Activated CD4-positive, alpha-beta T cell treated with anti-CD3 and anti-CD28 coated beads, Interleukin-2, amount 10 ng/mL, durations not matched to agents 7 days and 5 days (primary cell): ENCODE results near the gene VAV2. TPM values are rescaled to one million over a fixed set of nuclear protein-coding genes. Genes with fewer than 3 reads are reported as not detected.

ENCODE experiments used
- CTCF ChIA-PET: fragments of 350-600 bp; sonication (Branson Sonifier 250); formaldehyde crosslinking; loops from one replicate; lab custom pipeline; 2021; ENCODE audit warnings: antibody characterized with exemption; lab: Charles Lee
- POLR2A ChIA-PET: fragments of 350-600 bp; sonication (Branson Sonifier 250); formaldehyde crosslinking; loops from one replicate; lab custom pipeline; 2021; ENCODE audit warnings: antibody characterized with exemption; lab: Charles Lee
- DNase-seq: peaks from one replicate; pipeline ENCODE4 v3.0.0-alpha.2; 2020
- H3K27ac Mint-ChIP-seq: one replicate; pipeline ENCODE4 v1.8.0; 2021; ENCODE audit warnings: mild to moderate bottlenecking, moderate library complexity, mixed read lengths
- H3K27me3 Mint-ChIP-seq: one replicate; pipeline ENCODE4 v1.8.0; 2021; ENCODE audit warnings: mixed read lengths
- H3K36me3 Mint-ChIP-seq: one replicate; pipeline ENCODE4 v1.8.0; 2021; ENCODE audit warnings: low read depth, mixed read lengths
- H3K4me1 Mint-ChIP-seq: one replicate; pipeline ENCODE4 v1.8.0; 2021; ENCODE audit warnings: mixed read lengths
- H3K4me3 Mint-ChIP-seq: one replicate; pipeline ENCODE4 v1.8.0; 2021; ENCODE audit warnings: mild to moderate bottlenecking, moderate library complexity, mixed read lengths
- H3K9me3 Mint-ChIP-seq: one replicate; pipeline ENCODE4 v1.8.0; 2021; ENCODE audit warnings: mixed read lengths
- total RNA-seq, 2 experiments: library from RNA; stranded (reverse); gene quantifications; one replicate each; pipeline ENCODE4 v1.2.3, GENCODE V29; 2021

Gene VAV2
- total RNA-seq, 2 experiments from 2014 or later, result 6.2 TPM

- Mint-ChIP-seq H3K36me3 (no peaks in the 10 kb centered on the region), H3K4me1 (no peaks in the 10 kb centered on the region)
- POLR2A ChIA-PET, result no interaction called here
Measured at GRCh38 chr9:133717113-133718031, 274.8 kb downstream of the VAV2 start.

GRCh38 chr9:133716564-133717112, 275.5 kb downstream of the VAV2 start:
- Mint-ChIP-seq H3K4me1 (no peaks in the 10 kb centered on the region), H3K9me3 (no peaks in the 10 kb centered on the region), H3K27me3 (peaks cover 5% of the 10 kb centered on the region), H3K27ac (no peak overlapping the region), H3K4me3 (no peak overlapping the region), H3K36me3 (no peaks in the 10 kb centered on the region)
- DNase-seq, result no peak
- CTCF ChIA-PET, result no interaction called here
- POLR2A ChIA-PET, result no interaction called here

More at GRCh38 chr9:133717113-133718031, 274.8 kb downstream of the VAV2 start:
- CTCF ChIA-PET, result interaction anchor here (1.4 kb wide), 1 partner anchor 10 kb away, joined by 5 read pairs; no protein-coding TSS in a partner anchor
- no peak overlapping the region for H3K4me3 Mint-ChIP-seq
- H3K9me3 Mint-ChIP-seq, result no peaks in the 10 kb centered on the region
- peaks cover 10% of the 10 kb centered on the region for H3K27me3 Mint-ChIP-seq
- no peak for DNase-seq
- no peak overlapping the region for H3K27ac Mint-ChIP-seq

GRCh38 chr9:133715866-133716563, 276.1 kb downstream of the VAV2 start:
- Mint-ChIP-seq H3K27me3 (no peaks in the 10 kb centered on the region), H3K27ac (no peak overlapping the region), H3K36me3 (no peaks in the 10 kb centered on the region), H3K4me1 (no peaks in the 10 kb centered on the region), H3K4me3 (no peak overlapping the region), H3K9me3 (no peaks in the 10 kb centered on the region)
- POLR2A ChIA-PET, result no interaction called here
- peak; percentile 35 for DNase-seq
- CTCF ChIA-PET, result no interaction called here

GRCh38 chr9:133715295-133715865, 276.7 kb downstream of the VAV2 start:
- no peaks in the 10 kb centered on the region for H3K36me3 Mint-ChIP-seq
- H3K4me3 Mint-ChIP-seq, result no peak overlapping the region
- no peak overlapping the region for H3K27ac Mint-ChIP-seq
- H3K27me3 Mint-ChIP-seq, result no peaks in the 10 kb centered on the region
- no peak for DNase-seq
- CTCF ChIA-PET, result no interaction called here
- no peaks in the 10 kb centered on the region for H3K4me1 Mint-ChIP-seq
- POLR2A ChIA-PET, result no interaction called here
- H3K9me3 Mint-ChIP-seq, result no peaks in the 10 kb centered on the region

- ChIA-PET CTCF (interaction anchor here (0.8 to 1.3 kb wide), 2 partner anchors 8 to 12 kb away, joined by 3 read pairs; no protein-coding TSS in a partner anchor), POLR2A (no interaction called here)
- Mint-ChIP-seq H3K9me3 (no peaks in the 10 kb centered on the region), H3K36me3 (no peaks in the 10 kb centered on the region), H3K27me3 (no peaks in the 10 kb centered on the region), H3K4me1 (peaks cover 1% of the 10 kb centered on the region), H3K4me3 (no peak overlapping the region), H3K27ac (no peak overlapping the region)
- DNase-seq, result no peak
Measured at GRCh38 chr9:133714606-133715294, 277.4 kb downstream of the VAV2 start.

- no peaks in the 10 kb centered on the region for H3K9me3 Mint-ChIP-seq
- H3K4me3 Mint-ChIP-seq, result no peak overlapping the region
- no peaks in the 10 kb centered on the region for H3K27me3 Mint-ChIP-seq
- no peak overlapping the region for H3K27ac Mint-ChIP-seq
- H3K4me1 Mint-ChIP-seq, result peaks cover 8% of the 10 kb centered on the region
- no peaks in the 10 kb centered on the region for H3K36me3 Mint-ChIP-seq
- DNase-seq, result no peak
- ChIA-PET CTCF (interaction anchor here (0.8 to 1.3 kb wide), 2 partner anchors 9 to 13 kb away, joined by 3 read pairs; no protein-coding TSS in a partner anchor), POLR2A (no interaction called here)
Measured at GRCh38 chr9:133713960-133714495, 278.1 kb downstream of the VAV2 start.

- peaks cover 8% of the 10 kb centered on the region for H3K4me1 Mint-ChIP-seq
- H3K4me3 Mint-ChIP-seq, result no peak overlapping the region
- H3K27ac Mint-ChIP-seq, result no peak overlapping the region
- no peaks in the 10 kb centered on the region for H3K9me3 Mint-ChIP-seq
- no peaks in the 10 kb centered on the region for H3K36me3 Mint-ChIP-seq
- no peaks in the 10 kb centered on the region for H3K27me3 Mint-ChIP-seq
- DNase-seq, result no peak
- CTCF ChIA-PET, result no interaction called here
- POLR2A ChIA-PET, result no interaction called here
Measured at GRCh38 chr9:133713150-133713959, 278.8 kb downstream of the VAV2 start.

- no peak for DNase-seq
- Mint-ChIP-seq H3K4me3 (no peak overlapping the region), H3K27ac (no peak overlapping the region), H3K4me1 (peaks cover 8% of the 10 kb centered on the region), H3K9me3 (no peaks in the 10 kb centered on the region), H3K27me3 (no peaks in the 10 kb centered on the region), H3K36me3 (no peaks in the 10 kb centered on the region)
- CTCF ChIA-PET, result no interaction called here
- POLR2A ChIA-PET, result no interaction called here
Measured at GRCh38 chr9:133712221-133713100, 279.7 kb downstream of the VAV2 start.
